Trophoblast cell (in vitro differentiated cells and primary cell): ENCODE results near the gene FBXO33.

Experiments used
- DNase-seq, 2 donors: peaks; one replicate each; pipeline ENCODE4 v3.0.0-alpha.2; 2016
- H2AFZ ChIP-seq: 2 replicates; pipeline ENCODE4 v1.6.1; 2013; ENCODE audit warnings: low read length, moderate library complexity, mild to moderate bottlenecking; ENCODE audit not compliant: insufficient read depth, poor library complexity
- H2AK5ac ChIP-seq: 2 replicates; pipeline ENCODE4 v1.6.1; 2013; ENCODE audit warnings: mild to moderate bottlenecking, low read length
- H2BK120ac ChIP-seq: 2 replicates; pipeline ENCODE4 v1.6.1; 2013; ENCODE audit warnings: low read length, mild to moderate bottlenecking, moderate library complexity; ENCODE audit not compliant: insufficient read depth, poor library complexity
- H2BK12ac ChIP-seq: 2 replicates; pipeline ENCODE4 v1.6.1; 2013; ENCODE audit warnings: mild to moderate bottlenecking, low read length, moderate library complexity
- H2BK5ac ChIP-seq: 2 replicates; pipeline ENCODE4 v1.6.1; 2013; ENCODE audit warnings: low read length, low read depth, moderate library complexity, mild to moderate bottlenecking; ENCODE audit not compliant: poor library complexity
- H3K14ac ChIP-seq: 2 replicates; pipeline ENCODE4 v1.6.1; 2013; ENCODE audit warnings: mild to moderate bottlenecking, low read length
- H3K18ac ChIP-seq: 2 replicates; pipeline ENCODE4 v1.6.1; 2013; ENCODE audit warnings: mild to moderate bottlenecking, low read length
- H3K23ac ChIP-seq: 2 replicates; pipeline ENCODE4 v1.6.1; 2013; ENCODE audit warnings: low read length
- H3K27ac ChIP-seq: 2 replicates; pipeline ENCODE4 v1.5.1; 2013; ENCODE audit warnings: low read depth, mild to moderate bottlenecking, inconsistent platforms, low read length, moderate library complexity
- H3K27me3 ChIP-seq: 2 replicates; pipeline ENCODE4 v1.6.1; 2013; ENCODE audit warnings: inconsistent platforms, mild to moderate bottlenecking, low read length, moderate library complexity; ENCODE audit not compliant: insufficient read depth
- H3K36me3 ChIP-seq, 2 experiments: 1 replicate in 1 of 2; 2 replicates in 1 of 2; pipeline ENCODE4 v1.6.1; 2013; ENCODE audit warnings: low read length in 2 of 2, mild to moderate bottlenecking in 2 of 2, moderate library complexity in 1 of 2; ENCODE audit not compliant: insufficient read depth in 2 of 2, control insufficient read depth in 1 of 2
- H3K4ac ChIP-seq: 2 replicates; pipeline ENCODE4 v1.6.1; 2013; ENCODE audit warnings: low read depth, mild to moderate bottlenecking, low read length, moderate library complexity
- H3K4me1 ChIP-seq, 2 experiments: 1 replicate in 1 of 2; 2 replicates in 1 of 2; pipeline ENCODE4 v1.6.1; 2013; ENCODE audit warnings: low read length in 2 of 2, mild to moderate bottlenecking in 2 of 2, moderate library complexity in 1 of 2; ENCODE audit not compliant: insufficient read depth in 2 of 2, control insufficient read depth in 1 of 2
- H3K4me2 ChIP-seq: 2 replicates; pipeline ENCODE4 v1.6.1; 2013; ENCODE audit warnings: inconsistent platforms, mild to moderate bottlenecking, low read length, moderate library complexity
- H3K4me3 ChIP-seq: 2 replicates; pipeline ENCODE4 v1.5.1; 2013; ENCODE audit warnings: mild to moderate bottlenecking, low read depth, low read length, inconsistent platforms
- H3K79me1 ChIP-seq: one replicate; pipeline ENCODE4 v1.6.1; 2013; ENCODE audit warnings: low read length
- H3K79me2 ChIP-seq: 2 replicates; pipeline ENCODE4 v1.6.1; 2013; ENCODE audit warnings: low read length, mild to moderate bottlenecking; ENCODE audit not compliant: control insufficient read depth, insufficient read depth, poor library complexity
- H3K9ac ChIP-seq: 2 replicates; pipeline ENCODE4 v1.6.1; 2013; ENCODE audit warnings: mild to moderate bottlenecking, low read length
- H3K9me3 ChIP-seq: 2 replicates; pipeline ENCODE4 v1.6.1; 2013; ENCODE audit warnings: low read depth, mild to moderate bottlenecking, control low read depth, inconsistent platforms, low read length; ENCODE audit not compliant: insufficient read depth
- H4K12ac ChIP-seq: 2 replicates; pipeline ENCODE4 v1.6.1; 2013; ENCODE audit warnings: low read depth, mild to moderate bottlenecking, low read length, moderate library complexity
- H4K8ac ChIP-seq: 2 replicates; pipeline ENCODE4 v1.6.1; 2013; ENCODE audit warnings: low read depth, mild to moderate bottlenecking, low read length, moderate library complexity
- H4K91ac ChIP-seq: one replicate; pipeline ENCODE4 v1.6.1; 2013; ENCODE audit warnings: low read depth, mild to moderate bottlenecking, low read length, moderate library complexity
- WGBS: extraction: QIAGEN DNeasy Blood & Tissue Kit; methylation state at CpG from one replicate; pipeline ENCODE4 v1.1.7; 2013; ENCODE audit warnings: missing lambda C conversion rate; ENCODE audit not compliant: insufficient read length, insufficient coverage; ENCODE audit errors: extremely low coverage; 5-methylcytosine and 5-hydroxymethylcytosine counted together

The FBXO33 gene

GRCh38 chr14:39442293-39442692 lies 10.1 kb upstream of the FBXO33 start:
- H2BK5ac ChIP-seq, result no peak overlapping the region
- H2AK5ac ChIP-seq, result no peak overlapping the region
- H3K79me2 ChIP-seq, result no peaks in the 10 kb centered on the region
- no CpG with 5 or more reads among the region's 14 CpGs for WGBS
- peak; percentile 71 to 82 for DNase-seq
- H2AFZ ChIP-seq, result no peak overlapping the region
- H4K8ac ChIP-seq, result no peak overlapping the region
- no peak overlapping the region for H3K4ac ChIP-seq
- no peaks in the 10 kb centered on the region for H3K4me1 ChIP-seq
- no peak overlapping the region for H3K9ac ChIP-seq
- no peak overlapping the region for H4K12ac ChIP-seq
- no peak overlapping the region for H3K27ac ChIP-seq
- peaks cover 5% of the 10 kb centered on the region for H3K9me3 ChIP-seq
- no peak overlapping the region for H3K23ac ChIP-seq
- H3K18ac ChIP-seq, result no peak overlapping the region
- no peak overlapping the region for H2BK120ac ChIP-seq
- no peak overlapping the region for H4K91ac ChIP-seq
- no peak overlapping the region for H3K4me2 ChIP-seq
- H3K4me3 ChIP-seq, result no peak overlapping the region
- H3K14ac ChIP-seq, result no peak overlapping the region
- no peaks in the 10 kb centered on the region for H3K36me3 ChIP-seq
- no peaks in the 10 kb centered on the region for H3K79me1 ChIP-seq
- no peaks in the 10 kb centered on the region for H3K27me3 ChIP-seq
- no peak overlapping the region for H2BK12ac ChIP-seq

GRCh38 chr14:39441805-39442204 lies 9.6 kb upstream of the FBXO33 start:
- no peak overlapping the region for H3K4me2 ChIP-seq
- H3K4me1 ChIP-seq, result no peaks in the 10 kb centered on the region
- no peak overlapping the region for H3K14ac ChIP-seq
- no peak for DNase-seq
- H4K12ac ChIP-seq, result no peak overlapping the region
- no peak overlapping the region for H4K8ac ChIP-seq
- WGBS, result no CpG with 5 or more reads among the region's 6 CpGs
- H2AFZ ChIP-seq, result no peak overlapping the region
- no peak overlapping the region for H2BK5ac ChIP-seq
- no peaks in the 10 kb centered on the region for H3K79me1 ChIP-seq
- no peak overlapping the region for H3K9ac ChIP-seq
- H3K9me3 ChIP-seq, result peaks cover 5% of the 10 kb centered on the region
- no peaks in the 10 kb centered on the region for H3K36me3 ChIP-seq
- H3K4ac ChIP-seq, result no peak overlapping the region
- no peaks in the 10 kb centered on the region for H3K27me3 ChIP-seq
- no peak overlapping the region for H3K27ac ChIP-seq
- no peak overlapping the region for H4K91ac ChIP-seq
- no peak overlapping the region for H2BK12ac ChIP-seq
- no peak overlapping the region for H2AK5ac ChIP-seq
- H3K18ac ChIP-seq, result no peak overlapping the region
- H3K23ac ChIP-seq, result no peak overlapping the region
- H3K79me2 ChIP-seq, result no peaks in the 10 kb centered on the region
- H3K4me3 ChIP-seq, result no peak overlapping the region
- H2BK120ac ChIP-seq, result no peak overlapping the region

GRCh38 chr14:39440975-39441374 lies 8.7 kb upstream of the FBXO33 start:
- no peak overlapping the region for H2BK120ac ChIP-seq
- H4K91ac ChIP-seq, result no peak overlapping the region
- no peak overlapping the region for H3K4me3 ChIP-seq
- H3K18ac ChIP-seq, result no peak overlapping the region
- peaks cover 5% of the 10 kb centered on the region for H3K9me3 ChIP-seq
- H3K14ac ChIP-seq, result no peak overlapping the region
- no peak overlapping the region for H4K8ac ChIP-seq
- no peak overlapping the region for H3K27ac ChIP-seq
- H3K4me2 ChIP-seq, result no peak overlapping the region
- no peak overlapping the region for H2BK12ac ChIP-seq
- no peak overlapping the region for H2AK5ac ChIP-seq
- DNase-seq, result no peak
- H3K79me1 ChIP-seq, result no peaks in the 10 kb centered on the region
- no peak overlapping the region for H2BK5ac ChIP-seq
- H3K23ac ChIP-seq, result no peak overlapping the region
- H3K4me1 ChIP-seq, result no peaks in the 10 kb centered on the region
- H4K12ac ChIP-seq, result no peak overlapping the region
- H3K36me3 ChIP-seq, result no peaks in the 10 kb centered on the region
- H3K79me2 ChIP-seq, result no peaks in the 10 kb centered on the region
- H3K9ac ChIP-seq, result no peak overlapping the region
- H3K27me3 ChIP-seq, result no peaks in the 10 kb centered on the region
- no peak overlapping the region for H3K4ac ChIP-seq
- H2AFZ ChIP-seq, result no peak overlapping the region
- no CpG with 5 or more reads among the region's 5 CpGs for WGBS

GRCh38 chr14:39435241-39435640 lies 3.0 kb upstream of the FBXO33 start:
- no peaks in the 10 kb centered on the region for H3K27me3 ChIP-seq
- H3K4me1 ChIP-seq, result peaks cover 4 to 6% of the 10 kb centered on the region in 2 experiments
- H3K4me2 ChIP-seq, result no peak overlapping the region
- no peak overlapping the region for H3K9ac ChIP-seq
- H3K23ac ChIP-seq, result no peak overlapping the region
- H3K79me2 ChIP-seq, result peaks cover 6% of the 10 kb centered on the region
- no CpG with 5 or more reads among the region's 6 CpGs for WGBS
- no peak overlapping the region for H2AK5ac ChIP-seq
- DNase-seq, result no peak
- H2AFZ ChIP-seq, result no peak overlapping the region
- no peak overlapping the region for H4K91ac ChIP-seq
- no peak overlapping the region for H2BK12ac ChIP-seq
- no peak overlapping the region for H3K4me3 ChIP-seq
- no peak overlapping the region for H2BK5ac ChIP-seq
- no peak overlapping the region for H4K12ac ChIP-seq
- no peaks in the 10 kb centered on the region for H3K9me3 ChIP-seq
- peaks cover 8% of the 10 kb centered on the region for H3K79me1 ChIP-seq
- H3K27ac ChIP-seq, result no peak overlapping the region
- no peaks in the 10 kb centered on the region for H3K36me3 ChIP-seq
- no peak overlapping the region for H4K8ac ChIP-seq
- no peak overlapping the region for H2BK120ac ChIP-seq
- no peak overlapping the region for H3K4ac ChIP-seq
- H3K14ac ChIP-seq, result no peak overlapping the region
- H3K18ac ChIP-seq, result no peak overlapping the region
